Inflammatory macrophage treated with lipopolysaccharide for 4 hours (primary cell): ENCODE measurements around the gene MDM2.

Source experiments
- DNase-seq: peaks from one replicate; pipeline ENCODE4 v3.0.0-alpha.2; 2020

Gene MDM2

GRCh38 chr12:68807576-68808387 is at the start of gene MDM2:
MDM2 (plus strand) TSS chr12:68808177; CDS start chr12:68808478, 301 bp downstream.
- DNase-seq = peak; percentile 95

- DNase-seq = peak; percentile 30
These were observed 48.1 kb upstream of the MDM2 start for GRCh38 chr12:68759852-68760251.

GRCh38 chr12:68760806-68761441 is 47.1 kb upstream of the MDM2 start:
- no peak for DNase-seq

- no peak for DNase-seq
These were observed 46.5 kb upstream of the MDM2 start for GRCh38 chr12:68761442-68761812.

- no peak for DNase-seq
These were observed 45.9 kb upstream of the MDM2 start for GRCh38 chr12:68761901-68762630.

- no peak for DNase-seq
These were observed 45.3 kb upstream of the MDM2 start for GRCh38 chr12:68762691-68763090.

GRCh38 chr12:68765696-68766095 is 42.3 kb upstream of the MDM2 start:
- no peak for DNase-seq

GRCh38 chr12:68766646-68767045 is 41.3 kb upstream of the MDM2 start:
- DNase-seq = no peak

- no peak for DNase-seq
These were observed 40.8 kb upstream of the MDM2 start for GRCh38 chr12:68767191-68767590.

GRCh38 chr12:68768431-68768939 is 39.5 kb upstream of the MDM2 start:
- no peak for DNase-seq

GRCh38 chr12:68769941-68770340 is 38.0 kb upstream of the MDM2 start:
- no peak for DNase-seq

- peak; percentile 7 for DNase-seq
These were observed 36.6 kb upstream of the MDM2 start for GRCh38 chr12:68771223-68771925.

- no peak for DNase-seq
These were observed 35.3 kb upstream of the MDM2 start for GRCh38 chr12:68772714-68773113.

GRCh38 chr12:68773582-68773981 is 34.4 kb upstream of the MDM2 start:
- DNase-seq = no peak

- no peak for DNase-seq
These were observed 32.8 kb upstream of the MDM2 start for GRCh38 chr12:68775121-68775630.

GRCh38 chr12:68776976-68777610 is 30.9 kb upstream of the MDM2 start:
- DNase-seq = no peak

GRCh38 chr12:68779280-68779679 is 28.7 kb upstream of the MDM2 start:
- DNase-seq = no peak

GRCh38 chr12:68780731-68781130 is 27.2 kb upstream of the MDM2 start:
- DNase-seq = no peak

- DNase-seq = no peak
These were observed 26.2 kb upstream of the MDM2 start for GRCh38 chr12:68781728-68782127.

GRCh38 chr12:68784015-68784414 is 24.0 kb upstream of the MDM2 start:
- peak; percentile 92 for DNase-seq

GRCh38 chr12:68785358-68785757 is 22.6 kb upstream of the MDM2 start:
- DNase-seq = peak; percentile 95

GRCh38 chr12:68785823-68786222 is 22.2 kb upstream of the MDM2 start:
- no peak for DNase-seq
